ENCODE measurements around the gene ZC3H12A.

The ZC3H12A gene

DNA sequence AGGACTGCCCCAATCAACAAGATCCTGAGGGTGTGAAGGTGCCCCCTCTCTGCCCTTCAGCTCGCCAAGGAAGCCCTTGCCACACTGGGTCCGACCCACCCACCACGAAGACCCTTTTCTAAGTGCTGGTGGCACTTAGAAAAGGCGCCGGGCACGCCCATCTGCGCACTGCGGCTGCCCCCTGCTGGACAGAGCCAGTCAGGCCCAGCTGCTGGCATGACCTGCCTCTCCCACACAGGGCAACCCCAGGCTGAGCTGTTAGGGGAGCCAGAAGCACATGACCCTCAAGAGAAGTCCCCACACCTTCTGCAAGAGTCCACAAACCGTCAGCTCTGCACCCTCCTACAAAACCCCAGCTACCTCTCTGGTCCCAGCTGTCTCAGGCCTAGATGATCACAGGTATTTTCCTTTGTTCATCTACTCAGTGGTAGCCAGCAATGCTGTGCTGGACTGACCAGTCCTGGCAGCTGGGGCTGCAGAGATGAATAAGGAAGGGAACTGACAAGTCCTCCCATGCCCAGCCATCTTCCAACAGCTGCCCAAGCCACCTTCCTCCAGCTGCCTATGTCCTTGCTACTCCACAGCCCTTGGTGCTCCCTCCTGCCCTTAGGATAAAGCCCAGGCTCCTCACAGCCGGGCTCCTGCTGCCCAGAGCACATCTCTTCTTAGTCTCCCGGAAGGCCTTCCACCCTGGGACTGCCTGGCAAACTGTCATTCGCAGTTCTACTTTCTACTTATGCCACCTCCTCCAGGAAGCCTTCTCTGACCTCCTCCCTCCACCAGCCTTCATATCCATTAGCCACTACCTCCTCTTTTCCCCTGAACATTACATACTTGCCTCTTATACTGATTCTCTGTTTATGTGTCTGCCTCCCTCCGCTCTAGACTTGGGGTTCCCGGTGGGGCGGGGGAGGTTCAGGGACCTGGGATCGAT lies 39.8 kb upstream of the ZC3H12A start:
- ChIA-PET POLR2A (no interaction called here), CTCF (interaction anchor here (0.6 to 6.4 kb wide), 27 partner anchors 9 to 1187 kb away, joined by 3 to 61 read pairs (median 4); partner anchors contain the start of genes MEAF6 and MRPS15)
- TF ChIP-seq, protein P1, sequence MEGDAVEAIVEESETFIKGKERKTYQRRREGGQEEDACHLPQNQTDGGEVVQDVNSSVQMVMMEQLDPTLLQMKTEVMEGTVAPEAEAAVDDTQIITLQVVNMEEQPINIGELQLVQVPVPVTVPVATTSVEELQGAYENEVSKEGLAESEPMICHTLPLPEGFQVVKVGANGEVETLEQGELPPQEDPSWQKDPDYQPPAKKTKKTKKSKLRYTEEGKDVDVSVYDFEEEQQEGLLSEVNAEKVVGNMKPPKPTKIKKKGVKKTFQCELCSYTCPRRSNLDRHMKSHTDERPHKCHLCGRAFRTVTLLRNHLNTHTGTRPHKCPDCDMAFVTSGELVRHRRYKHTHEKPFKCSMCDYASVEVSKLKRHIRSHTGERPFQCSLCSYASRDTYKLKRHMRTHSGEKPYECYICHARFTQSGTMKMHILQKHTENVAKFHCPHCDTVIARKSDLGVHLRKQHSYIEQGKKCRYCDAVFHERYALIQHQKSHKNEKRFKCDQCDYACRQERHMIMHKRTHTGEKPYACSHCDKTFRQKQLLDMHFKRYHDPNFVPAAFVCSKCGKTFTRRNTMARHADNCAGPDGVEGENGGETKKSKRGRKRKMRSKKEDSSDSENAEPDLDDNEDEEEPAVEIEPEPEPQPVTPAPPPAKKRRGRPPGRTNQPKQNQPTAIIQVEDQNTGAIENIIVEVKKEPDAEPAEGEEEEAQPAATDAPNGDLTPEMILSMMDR (IDR thresholded peaks at IDR 0.05; ENCODE audit: insufficient read depth, low read length, missing control alignments): peak; percentile 97
- no peak for DNase-seq (ENCODE audit: low read depth, low spot score)
- H3K4me3 ChIP-seq (ENCODE audit: low read depth, low read length): no peak overlapping the region

DNA sequence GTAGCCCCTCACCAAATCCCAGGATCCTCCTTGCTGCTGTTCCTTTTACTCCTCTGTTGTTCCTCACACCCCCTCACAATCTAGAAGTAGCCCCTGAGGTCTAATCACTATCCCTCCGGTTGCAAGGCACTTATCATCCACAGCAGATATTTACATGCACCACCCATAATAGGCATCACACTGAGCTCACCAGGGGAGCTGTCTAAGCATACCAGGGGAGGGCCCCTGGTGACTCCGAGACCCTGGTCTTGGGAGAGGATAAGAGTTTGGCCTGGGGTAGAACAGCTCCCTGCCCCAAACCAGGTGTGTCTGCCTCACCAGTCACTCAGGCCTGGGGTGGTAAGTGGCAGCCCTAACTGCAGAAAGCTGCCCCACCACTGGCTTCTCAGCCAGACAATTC lies 37.3 kb upstream of the ZC3H12A start:
- ChIA-PET POLR2A (no interaction called here), CTCF (interaction anchor here (1.1 to 6.4 kb wide), 5 partner anchors 11 to 921 kb away, joined by 3 to 61 read pairs (median 8); no protein-coding TSS in a partner anchor)
- TF ChIP-seq, protein P1 (IDR thresholded peaks at IDR 0.05; ENCODE audit: insufficient read depth, low read length, missing control alignments): no peak
- no peak overlapping the region for H3K4me3 ChIP-seq (ENCODE audit: low read depth, low read length)
- no peak for DNase-seq (ENCODE audit: low read depth, low spot score)

DNA sequence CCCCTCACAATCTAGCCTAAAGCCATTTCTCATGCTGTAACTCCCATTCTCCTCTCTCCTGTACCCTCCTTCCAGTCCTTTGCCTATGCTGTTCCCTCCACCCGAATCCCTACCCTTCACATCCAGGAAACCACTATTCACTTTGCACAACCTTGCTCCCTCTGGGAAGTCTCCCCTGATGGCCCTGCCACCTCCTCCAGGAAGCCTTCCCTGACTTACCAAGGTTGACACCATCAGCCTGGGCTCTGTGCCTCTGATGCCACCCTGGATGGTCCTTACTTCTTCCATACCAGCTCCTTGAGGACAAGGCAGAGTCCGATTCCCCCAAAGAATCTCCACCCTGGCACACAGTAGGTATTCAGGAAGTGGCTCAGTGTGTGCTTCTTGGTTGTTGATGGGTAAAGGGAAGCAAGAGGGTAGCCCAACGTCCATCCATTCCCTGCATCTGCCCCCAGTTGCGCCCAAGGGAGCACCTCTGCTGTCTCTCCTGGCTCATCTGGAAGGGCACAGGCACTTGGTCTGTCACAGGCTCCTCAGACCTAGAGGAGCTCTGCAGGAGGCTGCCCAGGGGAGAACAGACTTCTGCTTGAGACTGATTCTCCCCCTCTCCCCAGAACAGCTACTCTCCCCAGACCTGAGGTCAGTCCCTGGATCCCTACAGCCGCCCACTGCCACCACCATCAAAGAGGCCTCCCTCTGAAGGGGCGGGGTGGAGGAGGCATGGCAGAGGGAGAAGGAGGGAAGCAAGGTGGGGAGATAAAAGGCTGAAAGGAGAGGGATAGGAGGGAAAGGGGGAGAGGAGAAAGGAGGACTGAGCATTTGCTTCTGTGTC lies 36.1 kb upstream of the ZC3H12A start:
- DNase-seq (ENCODE audit: low read depth, low spot score): no peak
- ChIA-PET POLR2A (no interaction called here), CTCF (interaction anchor here (1.7 to 6.4 kb wide), 4 partner anchors 10 to 922 kb away, joined by 3 to 61 read pairs (median 8); no protein-coding TSS in a partner anchor)
- H3K4me3 ChIP-seq (ENCODE audit: low read depth, low read length): no peak overlapping the region
- TF ChIP-seq, protein P1 (IDR thresholded peaks at IDR 0.05; ENCODE audit: insufficient read depth, low read length, missing control alignments): no peak

DNA sequence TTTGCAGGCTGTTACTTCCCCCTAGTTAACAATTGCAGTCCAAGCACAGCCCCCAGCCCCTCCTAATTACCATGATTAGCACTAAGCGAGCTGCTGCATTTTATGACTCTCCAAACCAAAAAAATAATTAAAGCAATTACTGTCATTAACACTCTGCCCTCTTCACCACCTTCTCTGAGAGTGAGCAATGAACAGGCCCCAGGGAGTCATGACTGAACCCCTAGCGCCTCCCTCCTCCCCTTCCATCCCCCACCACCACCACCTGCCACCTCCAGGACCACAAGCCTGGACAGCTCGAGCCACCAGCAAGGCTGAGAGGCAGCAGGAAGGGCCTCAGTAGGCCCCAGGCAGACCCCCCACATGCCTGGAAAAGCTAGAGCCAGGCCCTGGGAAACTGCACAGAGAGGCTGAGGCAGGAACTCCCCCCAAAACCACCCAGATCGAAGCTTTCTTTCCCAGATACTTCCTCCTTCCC lies 35.5 kb upstream of the ZC3H12A start:
- CTCF ChIA-PET: interaction anchor here (2.1 to 6.4 kb wide), 3 partner anchors 10 to 923 kb away, joined by 8 to 61 read pairs (median 8); no protein-coding TSS in a partner anchor
- POLR2A ChIA-PET: no interaction called here
- no peak for DNase-seq (ENCODE audit: low read depth, low spot score)
- no peak overlapping the region for H3K4me3 ChIP-seq (ENCODE audit: low read depth, low read length)
- TF ChIP-seq, protein P1 (IDR thresholded peaks at IDR 0.05; ENCODE audit: insufficient read depth, low read length, missing control alignments): no peak

DNA sequence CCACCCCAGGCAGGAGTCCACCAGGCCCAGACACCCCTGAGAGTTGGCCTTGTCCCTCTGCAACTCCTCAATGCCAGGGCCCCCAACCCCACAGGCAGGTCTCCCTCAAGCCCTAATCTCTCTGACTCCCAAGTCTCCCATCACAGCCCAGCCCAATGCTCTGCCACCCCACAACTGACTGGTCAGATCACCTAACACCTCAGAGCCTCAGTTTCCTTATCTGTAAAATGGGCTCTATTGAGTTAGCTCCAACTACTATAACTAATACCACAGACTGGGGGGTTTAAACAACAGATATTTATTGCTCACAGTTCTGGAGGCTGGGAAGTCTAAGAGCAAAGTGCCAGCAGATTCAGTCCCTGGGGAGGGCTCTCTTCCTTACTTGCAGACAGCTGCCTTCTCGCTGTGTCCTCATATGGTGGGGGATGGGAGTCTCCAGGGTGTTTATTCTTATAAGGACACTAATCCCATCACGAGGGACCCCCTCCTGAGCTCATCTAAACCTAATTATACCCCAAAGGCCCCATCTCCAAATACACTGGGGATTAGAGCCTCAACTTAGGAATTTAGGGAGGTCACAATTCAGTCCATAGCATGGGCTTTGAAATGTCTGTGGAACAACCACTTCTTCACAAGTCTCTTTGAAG lies 34.9 kb upstream of the ZC3H12A start:
- no peak overlapping the region for H3K4me3 ChIP-seq (ENCODE audit: low read depth, low read length)
- ChIA-PET POLR2A (no interaction called here), CTCF (interaction anchor here (2.1 to 6.4 kb wide), 2 partner anchors 243 to 923 kb away, joined by 8 to 61 read pairs; no protein-coding TSS in a partner anchor)
- TF ChIP-seq, protein P1 (IDR thresholded peaks at IDR 0.05; ENCODE audit: insufficient read depth, low read length, missing control alignments): no peak
- DNase-seq (ENCODE audit: low read depth, low spot score): no peak
